HepG2 (cell line): ENCODE measurements around the gene FAM20A. TPM values are rescaled to one million over a fixed set of nuclear protein-coding genes. Genes with fewer than 3 reads are reported as not detected.

ENCODE experiments used
- ARNTL ChIP-seq: sonication (generic); formaldehyde crosslinking; IDR thresholded peaks from 2 replicates; pipeline ENCODE4 v1.4.0; 2020; ENCODE audit warnings: mild to moderate bottlenecking, missing genetic modification reagents
- DR1 ChIP-seq: sonication (generic); formaldehyde crosslinking; IDR thresholded peaks from 2 replicates; pipeline ENCODE4 v1.8.0; 2021; ENCODE audit warnings: mild to moderate bottlenecking, missing genetic modification reagents, inconsistent platforms
- EZH2 ChIP-seq: conservative IDR thresholded peaks from 2 replicates; pipeline ENCODE4 v1.6.1; 2012; ENCODE audit warnings: mild to moderate bottlenecking, low read depth, low read length, moderate library complexity
- IRF1 ChIP-seq: sonication (generic); formaldehyde crosslinking; IDR thresholded peaks from 2 replicates; pipeline ENCODE4 v1.4.0; 2020; ENCODE audit warnings: low read depth, mild to moderate bottlenecking, missing genetic modification reagents
- KDM4B ChIP-seq: sonication (generic); formaldehyde crosslinking; IDR thresholded peaks from 2 replicates; pipeline ENCODE4 v1.4.0; 2020; ENCODE audit warnings: missing genetic modification reagents
- MAFF ChIP-seq: IDR thresholded peaks from 2 replicates; pipeline ENCODE4 v1.6.1; 2011; ENCODE audit warnings: low read depth, low read length, improper control_type of control experiment
- PAX8 ChIP-seq: sonication (generic); formaldehyde crosslinking; IDR thresholded peaks from 2 replicates; pipeline ENCODE4 v1.8.0; 2022; ENCODE audit warnings: mild to moderate bottlenecking, missing genetic modification reagents, borderline replicate concordance
- REL ChIP-seq: sonication (generic); formaldehyde crosslinking; conservative IDR thresholded peaks from 2 replicates; pipeline ENCODE4 v1.8.0; 2022; ENCODE audit warnings: mild to moderate bottlenecking, missing genetic modification reagents, moderate library complexity
- RFXAP ChIP-seq: sonication (generic); formaldehyde crosslinking; IDR thresholded peaks from 2 replicates; pipeline ENCODE4 v1.4.0; 2020; ENCODE audit warnings: missing genetic modification reagents, borderline replicate concordance
- RXRA ChIP-seq: sonication (generic); formaldehyde crosslinking; IDR thresholded peaks from 2 replicates; pipeline ENCODE4 v1.5.1; 2020; ENCODE audit warnings: missing genetic modification reagents
- SKIL ChIP-seq: sonication (generic); formaldehyde crosslinking; IDR thresholded peaks from 2 replicates; pipeline ENCODE4 v1.8.0; 2022; ENCODE audit warnings: missing genetic modification reagents, mild to moderate bottlenecking, moderate library complexity, borderline replicate concordance
- SOX5 ChIP-seq: IDR thresholded peaks from 2 replicates; pipeline ENCODE4 v1.6.1; 2016; ENCODE audit warnings: borderline replicate concordance
- TBX2 ChIP-seq: sonication (generic); formaldehyde crosslinking; IDR thresholded peaks from 2 replicates; pipeline ENCODE4 v1.5.0; 2020; ENCODE audit warnings: missing genetic modification reagents, mild to moderate bottlenecking, borderline replicate concordance
- ZFY ChIP-seq: sonication (generic); formaldehyde crosslinking; IDR thresholded peaks from 2 replicates; pipeline ENCODE4 v1.4.0; 2020; ENCODE audit warnings: missing genetic modification reagents
- ZNF124 ChIP-seq: sonication (generic); formaldehyde crosslinking; IDR thresholded peaks from 2 replicates; pipeline ENCODE4 v1.4.0; 2020; ENCODE audit warnings: missing genetic modification reagents
- ZNF234 ChIP-seq: sonication (generic); formaldehyde crosslinking; conservative IDR thresholded peaks from 2 replicates; pipeline ENCODE4 v1.5.1; 2020; ENCODE audit warnings: mild to moderate bottlenecking, missing genetic modification reagents
- ZNF275 ChIP-seq: sonication (generic); formaldehyde crosslinking; IDR thresholded peaks from 2 replicates; pipeline ENCODE4 v1.8.0; 2022; ENCODE audit warnings: missing genetic modification reagents, mild to moderate bottlenecking, inconsistent platforms, borderline replicate concordance
- ZNF333 ChIP-seq: sonication (generic); formaldehyde crosslinking; IDR thresholded peaks from 2 replicates; pipeline ENCODE4 v1.4.0; 2020; ENCODE audit warnings: mild to moderate bottlenecking, missing genetic modification reagents, borderline replicate concordance
- ZNF33B ChIP-seq: sonication (generic); formaldehyde crosslinking; IDR thresholded peaks from 2 replicates; pipeline ENCODE4 v1.5.1; 2020; ENCODE audit warnings: mild to moderate bottlenecking, missing genetic modification reagents
- ZNF614 ChIP-seq: IDR thresholded peaks from 2 replicates; pipeline ENCODE4 v1.6.1; 2018; ENCODE audit warnings: missing biosample characterization, missing genetic modification reagents, inconsistent platforms, borderline replicate concordance
- ZNF776 ChIP-seq: sonication (generic); formaldehyde crosslinking; IDR thresholded peaks from 2 replicates; pipeline ENCODE4 v1.4.0; 2020; ENCODE audit warnings: mild to moderate bottlenecking, missing genetic modification reagents
- ZNF777 ChIP-seq: sonication (generic); formaldehyde crosslinking; IDR thresholded peaks from 2 replicates; pipeline ENCODE4 v1.4.0; 2020; ENCODE audit warnings: missing genetic modification reagents
- ZNF800 ChIP-seq: sonication (generic); formaldehyde crosslinking; IDR thresholded peaks from 2 replicates; pipeline ENCODE4 v1.4.0; 2020; ENCODE audit warnings: missing genetic modification reagents
- ZSCAN21 ChIP-seq: sonication (generic); formaldehyde crosslinking; IDR thresholded peaks from 2 replicates; pipeline ENCODE4 v1.8.0; 2022; ENCODE audit warnings: mild to moderate bottlenecking, missing genetic modification reagents, moderate library complexity, borderline replicate concordance
- polyA plus RNA-seq, 8 experiments: library from polyadenylated mRNA; depleted of rRNA in 3 of 8; stranded (reverse) in 7 of 8; unstranded in 1 of 8; fragments of >200 nt; fragmentation: Illumina TruSeq in 4 of 8; extraction: Trizol in 4 of 8; gene quantifications; 2 replicates each; pipeline versions ENCODE4 v1.2.1 to v1.2.3, GENCODE V29; 2011 to 2016; ENCODE audit warnings: low read depth in 4 of 8, missing spikeins in 1 of 8, mixed read lengths in 1 of 8; ENCODE audit not compliant: insufficient read depth in 1 of 8
- total RNA-seq, 5 experiments: library from RNA; depleted of rRNA; stranded (reverse); fragments of >200 nt; fragmentation: Illumina TruSeq; extraction: Trizol; gene quantifications; 2 replicates each; pipeline ENCODE4 v1.2.3, GENCODE V29; 2016; ENCODE audit warnings: low read depth in 1 of 5

FAM20A gene
- total and polyA plus RNA-seq, 2 of the 13 experiments (the other 11 are each of a cell fraction or from before 2014, with no cell fraction given) = 9.3 to 20.7 TPM

- no peak for TF ChIP-seq ZNF800 (CRISPR knock-in tag)
- TF ChIP-seq TBX2 (CRISPR knock-in tag) = peak; percentile 83
- TF ChIP-seq SKIL (CRISPR knock-in tag) = peak; percentile 86
- TF ChIP-seq ZNF776 (CRISPR knock-in tag) = peak; percentile 52; the same call in 1 of the 2 replicates
- TF ChIP-seq PAX8 (CRISPR knock-in tag) = 0 out of 2 replicates have a peak, but pooled peaks have one; percentile 95
- TF ChIP-seq IRF1 (CRISPR knock-in tag) = peak; percentile 43; the same call in 1 of the 2 replicates
- no peak for TF ChIP-seq RFXAP (CRISPR knock-in tag)
- no peak for TF ChIP-seq ZNF333 (CRISPR knock-in tag)
- TF ChIP-seq REL = peak; percentile 85; the same call in 1 of the 2 replicates
- TF ChIP-seq MAFF = no peak
- TF ChIP-seq ZNF777 (CRISPR knock-in tag) = 0 out of 2 replicates have a peak, but pooled peaks have one; percentile 29
- 0 out of 2 replicates have a peak, but pooled peaks have one; percentile 44 for TF ChIP-seq ZSCAN21 (CRISPR knock-in tag)
- TF ChIP-seq RXRA = 0 out of 2 replicates have a peak, but pooled peaks have one; percentile 4
- no peak for TF ChIP-seq ZNF234 (CRISPR knock-in tag)
- TF ChIP-seq EZH2 = no peak
- TF ChIP-seq ZNF275 (CRISPR knock-in tag) = peak; percentile 43; the same call in 1 of the 2 replicates
- peak; percentile 57; the same call in 1 of the 2 replicates for TF ChIP-seq KDM4B
- no peak; the same call in 1 of the 2 replicates for TF ChIP-seq ZNF124
- TF ChIP-seq ZNF33B (CRISPR knock-in tag) = peak; percentile 72; the same call in 1 of the 2 replicates
- TF ChIP-seq ZFY (CRISPR knock-in tag) = peak; percentile 75
- peak; percentile 46; the same call in 1 of the 2 replicates for TF ChIP-seq SOX5
- TF ChIP-seq DR1 = peak; percentile 31; the same call in 1 of the 2 replicates
- no peak; the same call in 1 of the 2 replicates for TF ChIP-seq ARNTL (CRISPR knock-in tag)
- peak; percentile 40; the same call in 1 of the 2 replicates for TF ChIP-seq ZNF614 (CRISPR knock-in tag)
Observed at GRCh38 chr17:68511671-68512246, 89.4 kb downstream of the FAM20A start (continued).
